Measurements from ENCODE around the gene ZMYND19. TPM values are rescaled to one million over a fixed set of nuclear protein-coding genes. Genes with fewer than 3 reads are reported as not detected.
"Not testable (repeated sequence)": the region's sequence is repeated elsewhere in the genome, so short reads cannot be mapped to it uniquely, and the experiment has no call there.

Gene ZMYND19
- total and polyA plus RNA-seq, 4 experiments from 2014 or later, result 3.6 to 29.1 (median 20.2) TPM

GRCh38 chr9:137602661-137603060 lies 12.3 kb upstream of the ZMYND19 start:
- POLR2A ChIA-PET (ENCODE audit: partially characterized antibody), result interaction anchor here (1.9 kb wide), 1 partner anchor 12 kb away, joined by 6 read pairs; the partner anchor contains the start of gene ZMYND19
- Histone ChIP-seq H3K4me3 (ENCODE audit: low read length in 2 of 2) (no peak overlapping the region), H3K27ac (ENCODE audit: low read depth, low read length) (no peak overlapping the region), H3K27me3 (ENCODE audit: insufficient read depth, low read length) (no peaks in the 10 kb centered on the region), H3K4me1 (ENCODE audit: insufficient read depth, low read length) (peaks cover 15% of the 10 kb centered on the region), H3K36me3 (ENCODE audit: insufficient read depth, low read length) (no peaks in the 10 kb centered on the region), H3K9me3 (ENCODE audit: control insufficient read depth in 1 of 2, low read length in 2 of 2) (no peaks in the 10 kb centered on the region)
- Mint-ChIP-seq H3K4me1 (peaks cover 11 to 24% (median 18%) of the 10 kb centered on the region in 4 donors), H3K36me3 (no peaks in the 10 kb centered on the region), H3K4me3 (peak overlapping the region in 7 of 8 donors; percentile 13 to 59 (median 47)), H3K27ac (peak overlapping the region in 5 of 7 donors; percentile 20 to 70 (median 40)), H3K27me3 (no peaks in the 10 kb centered on the region), H3K9me3 (no peaks in the 10 kb centered on the region)
- no peak for DNase-seq
- CTCF ChIA-PET (ENCODE audit: partially characterized antibody), result interaction anchor here (0.8 kb wide), 1 partner anchor 19 kb away, joined by 3 read pairs; no protein-coding TSS in a partner anchor
- intact Hi-C loops (cut with micrococcal nuclease), result no loop called here

DNA sequence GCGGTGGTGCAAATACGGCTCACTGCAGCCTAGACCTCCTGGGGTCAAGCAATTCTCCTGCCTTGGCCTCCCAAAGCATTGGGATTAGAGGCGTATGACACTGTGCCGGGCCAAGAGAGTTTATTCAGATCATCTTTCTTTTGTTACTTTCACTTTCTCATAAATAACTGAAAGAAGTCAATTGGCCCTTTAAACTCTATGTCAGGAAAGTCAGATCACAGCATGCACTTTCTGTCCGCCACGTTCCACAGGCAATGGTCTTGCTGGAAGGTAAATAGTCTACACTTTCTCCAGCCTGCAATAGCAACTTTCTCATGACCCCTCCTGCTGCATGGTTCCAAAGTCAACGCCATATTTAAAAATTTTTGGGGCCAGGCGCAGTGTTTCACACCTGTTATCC lies 8.6 kb upstream of the ZMYND19 start:
- Histone ChIP-seq H3K4me1 (ENCODE audit: insufficient read depth, low read length) (no peaks in the 10 kb centered on the region), H3K9me3 (ENCODE audit: control insufficient read depth in 1 of 2, low read length in 2 of 2) (no peaks in the 10 kb centered on the region), H3K27me3 (ENCODE audit: insufficient read depth, low read length) (no peaks in the 10 kb centered on the region), H3K4me3 (ENCODE audit: low read length in 2 of 2) (no peak overlapping the region), H3K27ac (ENCODE audit: low read depth, low read length) (no peak overlapping the region), H3K36me3 (ENCODE audit: insufficient read depth, low read length) (no peaks in the 10 kb centered on the region)
- H3K9me3 Mint-ChIP-seq, result no peaks in the 10 kb centered on the region
- intact Hi-C loops (cut with micrococcal nuclease), result no loop called here
- H3K27ac Mint-ChIP-seq, result peak overlapping the region in 1 of 7 donors; percentile 29
- no peaks in the 10 kb centered on the region for H3K27me3 Mint-ChIP-seq
- no peak overlapping the region for H3K4me3 Mint-ChIP-seq
- ChIA-PET POLR2A (ENCODE audit: partially characterized antibody) (no interaction called here), CTCF (ENCODE audit: partially characterized antibody) (interaction anchor here (1.4 kb wide), 1 partner anchor 19 kb away, joined by 3 read pairs; no protein-coding TSS in a partner anchor)
- H3K4me1 Mint-ChIP-seq, result peaks cover 1 to 10% (median 4%) of the 10 kb centered on the region in 4 donors
- peak in 1 of 5 donors; percentile 2 for DNase-seq
- no peaks in the 10 kb centered on the region for H3K36me3 Mint-ChIP-seq

- H3K4me1 Mint-ChIP-seq; H3K36me3 ChIP-seq (ENCODE audit: insufficient read depth, low read length); CTCF ChIA-PET (ENCODE audit: partially characterized antibody); H3K4me1 ChIP-seq (ENCODE audit: insufficient read depth, low read length); H3K9me3 Mint-ChIP-seq; H3K27me3 ChIP-seq (ENCODE audit: insufficient read depth, low read length); POLR2A ChIA-PET (ENCODE audit: partially characterized antibody); H3K27ac Mint-ChIP-seq; H3K9me3 ChIP-seq (ENCODE audit: control insufficient read depth in 1 of 2, low read length in 2 of 2); H3K4me3 ChIP-seq (ENCODE audit: low read length in 2 of 2); H3K27ac ChIP-seq (ENCODE audit: low read depth, low read length); H3K27me3 Mint-ChIP-seq; intact Hi-C loops (cut with micrococcal nuclease); DNase-seq; H3K4me3 Mint-ChIP-seq; H3K36me3 Mint-ChIP-seq: not testable (repeated sequence)
Measured at GRCh38 chr9:137596577-137596976, 6.3 kb upstream of the ZMYND19 start.

- no peaks in the 10 kb centered on the region for H3K27me3 ChIP-seq (ENCODE audit: insufficient read depth, low read length)
- Mint-ChIP-seq H3K27ac (peak overlapping the region in 2 of 7 donors; percentile 8 to 71), H3K9me3 (no peaks in the 10 kb centered on the region), H3K36me3 (peaks cover 0 to 1% of the 10 kb centered on the region in 2 donors), H3K4me1 (peaks cover 4 to 19% (median 10%) of the 10 kb centered on the region in 4 donors), H3K4me3 (peak overlapping the region; percentile 18 to 63 (median 48)), H3K27me3 (no peaks in the 10 kb centered on the region)
- POLR2A ChIA-PET (ENCODE audit: partially characterized antibody), result no interaction called here
- DNase-seq, result no peak
- no peak overlapping the region for H3K27ac ChIP-seq (ENCODE audit: low read depth, low read length)
- intact Hi-C loops (cut with micrococcal nuclease), result no loop called here
- H3K4me3 ChIP-seq (ENCODE audit: low read length in 2 of 2), result no peak overlapping the region
- peaks cover 20% of the 10 kb centered on the region for H3K4me1 ChIP-seq (ENCODE audit: insufficient read depth, low read length)
- no peaks in the 10 kb centered on the region for H3K36me3 ChIP-seq (ENCODE audit: insufficient read depth, low read length)
- CTCF ChIA-PET (ENCODE audit: partially characterized antibody), result interaction anchor here (1.0 kb wide), 1 partner anchor 14 kb away, joined by 3 read pairs; no protein-coding TSS in a partner anchor
- no peaks in the 10 kb centered on the region for H3K9me3 ChIP-seq (ENCODE audit: control insufficient read depth in 1 of 2, low read length in 2 of 2)
Measured at GRCh38 chr9:137593176-137593575, 2.9 kb upstream of the ZMYND19 start.

DNA sequence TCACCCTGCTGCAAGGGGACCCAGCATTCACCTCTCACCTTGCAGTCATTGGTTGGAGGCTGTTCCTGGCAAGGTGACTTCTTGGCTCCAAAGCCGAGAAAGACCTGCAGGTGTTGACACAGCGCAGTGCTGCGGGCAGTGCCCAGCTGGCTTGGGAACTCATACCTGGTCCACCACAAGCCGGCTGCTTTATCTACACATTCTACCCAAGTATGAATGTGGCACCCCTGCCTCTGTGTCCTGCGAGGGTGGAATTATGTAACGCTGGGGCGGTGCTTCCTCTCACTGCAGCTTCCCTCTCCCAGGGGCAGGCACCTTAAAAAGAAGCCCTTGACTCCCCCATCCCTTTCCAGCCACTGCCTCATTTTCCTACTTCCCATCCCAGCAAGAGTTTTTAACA lies 2.5 kb upstream of the ZMYND19 start:
- ChIA-PET POLR2A (ENCODE audit: partially characterized antibody) (no interaction called here), CTCF (ENCODE audit: partially characterized antibody) (interaction anchor here (1.0 kb wide), 1 partner anchor 13 kb away, joined by 3 read pairs; no protein-coding TSS in a partner anchor)
- DNase-seq, result no peak
- H3K27ac ChIP-seq (ENCODE audit: low read depth, low read length), result no peak overlapping the region
- Mint-ChIP-seq H3K4me3 (peak overlapping the region; percentile 18 to 63 (median 48)), H3K9me3 (no peaks in the 10 kb centered on the region), H3K4me1 (peaks cover 5 to 23% (median 14%) of the 10 kb centered on the region in 4 donors), H3K36me3 (peaks cover 4 to 5% of the 10 kb centered on the region in 2 donors), H3K27me3 (no peaks in the 10 kb centered on the region), H3K27ac (peak overlapping the region in 2 of 7 donors; percentile 8 to 71)
- H3K36me3 ChIP-seq (ENCODE audit: insufficient read depth, low read length), result peaks cover 3% of the 10 kb centered on the region
- no peak overlapping the region for H3K4me3 ChIP-seq (ENCODE audit: low read length in 2 of 2)
- H3K27me3 ChIP-seq (ENCODE audit: insufficient read depth, low read length), result no peaks in the 10 kb centered on the region
- peaks cover 21% of the 10 kb centered on the region for H3K4me1 ChIP-seq (ENCODE audit: insufficient read depth, low read length)
- H3K9me3 ChIP-seq (ENCODE audit: control insufficient read depth in 1 of 2, low read length in 2 of 2), result no peaks in the 10 kb centered on the region
- intact Hi-C loops (cut with micrococcal nuclease), result no loop called here

- Mint-ChIP-seq H3K4me3 (no peak overlapping the region), H3K4me1 (peaks cover 5 to 24% (median 15%) of the 10 kb centered on the region in 4 donors)
Measured at GRCh38 chr9:137590123-137590468, 216 bp downstream of the ZMYND19 start.

GRCh38 chr9:137589441-137590122 lies 730 bp downstream of the ZMYND19 start:
- no peaks in the 10 kb centered on the region for H3K9me3 Mint-ChIP-seq
- ChIA-PET CTCF (ENCODE audit: partially characterized antibody) (interaction anchor here (2.2 kb wide), 1 partner anchor 10 kb away, joined by 10 read pairs; the partner anchor contains the start of gene DPH7), POLR2A (ENCODE audit: partially characterized antibody) (interaction anchor here (1.3 to 2.6 kb wide), 3 partner anchors 11 to 30 kb away, joined by 3 to 17 read pairs (median 6); partner anchors contain the start of genes DPH7 and EHMT1)
- Histone ChIP-seq H3K27ac (ENCODE audit: low read depth, low read length) (peak overlapping the region; percentile 31), H3K27me3 (ENCODE audit: insufficient read depth, low read length) (no peaks in the 10 kb centered on the region), H3K9me3 (ENCODE audit: control insufficient read depth in 1 of 2, low read length in 2 of 2) (no peaks in the 10 kb centered on the region), H3K4me1 (ENCODE audit: insufficient read depth, low read length) (peaks cover 21% of the 10 kb centered on the region), H3K4me3 (ENCODE audit: low read length in 2 of 2) (peak overlapping the region in 1 of 2 donors; percentile 52), H3K36me3 (ENCODE audit: insufficient read depth, low read length) (peaks cover 13% of the 10 kb centered on the region)
- no peaks in the 10 kb centered on the region for H3K27me3 Mint-ChIP-seq
- peaks cover 14 to 16% of the 10 kb centered on the region in 2 donors for H3K36me3 Mint-ChIP-seq
- no peak for DNase-seq
- peak overlapping the region in 6 of 7 donors; percentile 18 to 89 (median 67) for H3K27ac Mint-ChIP-seq
- peak overlapping the region; percentile 81 to 89 (median 84) for H3K4me3 Mint-ChIP-seq
- intact Hi-C loops (cut with micrococcal nuclease), result loop anchor here (1.0 to 2.0 kb wide), 4 partner anchors 10 to 799 kb away; partner anchors contain the start of genes ARRDC1 and TMEM141
- peaks cover 5 to 24% (median 15%) of the 10 kb centered on the region in 4 donors for H3K4me1 Mint-ChIP-seq

More at GRCh38 chr9:137590123-137590468, 216 bp downstream of the ZMYND19 start:
- no peaks in the 10 kb centered on the region for H3K9me3 ChIP-seq (ENCODE audit: control insufficient read depth in 1 of 2, low read length in 2 of 2)
- DNase-seq, result no peak
- H3K36me3 Mint-ChIP-seq, result peaks cover 14% of the 10 kb centered on the region in 2 donors
- CTCF ChIA-PET (ENCODE audit: partially characterized antibody), result no interaction called here
- H3K4me1 ChIP-seq (ENCODE audit: insufficient read depth, low read length), result peaks cover 21% of the 10 kb centered on the region
- H3K4me3 ChIP-seq (ENCODE audit: low read length in 2 of 2), result no peak overlapping the region
- POLR2A ChIA-PET (ENCODE audit: partially characterized antibody), result interaction anchor here (1.0 to 1.6 kb wide), 7 partner anchors 9 to 38 kb away, joined by 3 to 14 read pairs (median 6); partner anchors contain the start of genes ARRDC1, DPH7, EHMT1 and MRPL41
- no peaks in the 10 kb centered on the region for H3K27me3 ChIP-seq (ENCODE audit: insufficient read depth, low read length)
- H3K27ac Mint-ChIP-seq, result no peak overlapping the region
- H3K36me3 ChIP-seq (ENCODE audit: insufficient read depth, low read length), result peaks cover 13% of the 10 kb centered on the region
- no peaks in the 10 kb centered on the region for H3K9me3 Mint-ChIP-seq
- H3K27me3 Mint-ChIP-seq, result no peaks in the 10 kb centered on the region
- intact Hi-C loops (cut with micrococcal nuclease), result loop anchor here (1.0 to 2.0 kb wide), 4 partner anchors 11 to 799 kb away; partner anchors contain the start of genes ARRDC1 and TMEM141
- no peak overlapping the region for H3K27ac ChIP-seq (ENCODE audit: low read depth, low read length)

Data from CD4-positive, alpha-beta memory T cell (primary cell).